ENCODE measurements around the gene DBX2.

DBX2 gene

DNA sequence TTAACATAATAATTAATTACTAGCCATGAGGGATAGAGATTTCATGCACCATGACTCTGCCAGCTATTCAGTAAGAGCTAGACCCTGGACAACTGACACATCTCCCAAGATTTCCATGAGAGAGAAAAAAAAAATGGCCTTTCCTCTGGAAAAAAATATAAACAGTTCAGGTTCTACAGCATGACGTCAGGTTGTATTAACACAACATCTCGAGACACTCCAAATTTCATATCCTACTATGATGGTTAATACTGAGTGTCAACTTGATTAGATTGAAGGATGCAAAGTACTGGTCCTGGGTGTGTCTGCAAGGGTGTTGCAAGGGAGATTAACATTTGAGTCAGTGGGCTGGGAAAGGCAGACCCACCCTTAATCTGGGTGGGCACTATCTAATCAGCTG is 11.1 kb downstream of the DBX2 start:
- H3K14ac ChIP-seq (ENCODE audit: low read length in 2 of 2), result no peak overlapping the region
- H3K23ac ChIP-seq (ENCODE audit: low read length in 2 of 2), result no peak overlapping the region
- no peak overlapping the region for H2AK5ac ChIP-seq (ENCODE audit: low read length, severe bottlenecking)
- no peak overlapping the region for H3K9ac ChIP-seq (ENCODE audit: low read length)
- no peak overlapping the region for H4K91ac ChIP-seq (ENCODE audit: low read length)
- no CpG with 5 or more reads among the region's 2 CpGs for WGBS
- H3K4me3 ChIP-seq (ENCODE audit: insufficient read depth in 1 of 2, low read depth in 1 of 2, low read length in 2 of 2), result no peak overlapping the region
- H3K27me3 ChIP-seq (ENCODE audit: control insufficient read depth in 1 of 2, insufficient read depth in 1 of 2, low read length in 2 of 2), result no peaks in the 10 kb centered on the region
- H3K4me1 ChIP-seq (ENCODE audit: control insufficient read depth, insufficient read depth, low read depth, low read length), result no peaks in the 10 kb centered on the region
- H2AFZ ChIP-seq (ENCODE audit: low read depth, low read length), result no peak overlapping the region
- no peak overlapping the region for H3K18ac ChIP-seq (ENCODE audit: low read depth in 1 of 2, low read length in 2 of 2)
- no peak for DNase-seq
- no peaks in the 10 kb centered on the region for H3K79me1 ChIP-seq (replicated peaks; ENCODE audit: low read length, poor library complexity, severe bottlenecking)
- H3K27ac ChIP-seq (ENCODE audit: low read length, poor library complexity, severe bottlenecking), result no peak overlapping the region
- H4K8ac ChIP-seq (ENCODE audit: low read length), result no peak overlapping the region
- H2BK120ac ChIP-seq (ENCODE audit: low read depth, low read length), result no peak overlapping the region
- H2BK12ac ChIP-seq (ENCODE audit: low read length in 2 of 2), result no peak overlapping the region
- no peak overlapping the region for H2BK5ac ChIP-seq (ENCODE audit: low read depth, low read length, poor library complexity, severe bottlenecking)
- H3K4ac ChIP-seq (ENCODE audit: low read depth in 1 of 2, low read length in 2 of 2), result no peak overlapping the region
- H3K4me2 ChIP-seq (ENCODE audit: low read length, poor library complexity, severe bottlenecking), result no peak overlapping the region
- H3K36me3 ChIP-seq (ENCODE audit: control insufficient read depth in 1 of 2, insufficient read depth in 2 of 2, low read depth in 1 of 2, low read length in 2 of 2), result no peaks in the 10 kb centered on the region
- H2BK15ac ChIP-seq (ENCODE audit: low read depth, poor library complexity, severe bottlenecking), result no peak overlapping the region
- no peaks in the 10 kb centered on the region for H3K9me3 ChIP-seq (ENCODE audit: control insufficient read depth, low read length)

DNA sequence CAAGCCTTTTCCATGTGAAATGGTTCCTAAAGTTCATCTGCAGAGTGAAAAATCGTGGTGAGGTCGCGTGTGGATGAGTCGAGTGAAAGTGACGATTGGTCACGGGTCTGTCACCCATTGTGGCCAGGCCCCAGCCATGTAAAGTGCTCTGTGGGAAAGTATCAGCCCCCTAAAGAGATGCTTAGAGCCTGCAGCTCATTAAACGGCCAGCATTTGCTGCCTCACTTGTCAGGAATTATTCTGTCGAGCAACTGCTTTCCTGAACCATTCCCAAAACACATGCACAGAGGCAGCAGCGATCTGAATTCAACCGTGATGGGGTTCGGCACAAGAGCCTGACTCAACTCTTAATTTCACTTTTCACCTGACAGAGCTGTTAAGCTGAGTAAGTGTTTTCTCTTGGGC is 16.0 kb downstream of the DBX2 start:
- Histone ChIP-seq H3K36me3 (ENCODE audit: control insufficient read depth in 1 of 2, insufficient read depth in 2 of 2, low read depth in 1 of 2, low read length in 2 of 2) (no peaks in the 10 kb centered on the region), H3K4me1 (ENCODE audit: control insufficient read depth, insufficient read depth, low read depth, low read length) (no peaks in the 10 kb centered on the region), H3K14ac (ENCODE audit: low read length in 2 of 2) (no peak overlapping the region), H3K27ac (ENCODE audit: low read length, poor library complexity, severe bottlenecking) (no peak overlapping the region), H3K23ac (ENCODE audit: low read length in 2 of 2) (no peak overlapping the region), H4K8ac (ENCODE audit: low read length) (no peak overlapping the region), H3K9me3 (ENCODE audit: control insufficient read depth, low read length) (no peaks in the 10 kb centered on the region), H3K79me1 (replicated peaks; ENCODE audit: low read length, poor library complexity, severe bottlenecking) (no peaks in the 10 kb centered on the region), H3K4me3 (ENCODE audit: insufficient read depth in 1 of 2, low read depth in 1 of 2, low read length in 2 of 2) (no peak overlapping the region), H2BK12ac (ENCODE audit: low read length in 2 of 2) (no peak overlapping the region), H2BK5ac (ENCODE audit: low read depth, low read length, poor library complexity, severe bottlenecking) (no peak overlapping the region), H2BK120ac (ENCODE audit: low read depth, low read length) (no peak overlapping the region), H3K18ac (ENCODE audit: low read depth in 1 of 2, low read length in 2 of 2) (no peak overlapping the region), H3K4ac (ENCODE audit: low read depth in 1 of 2, low read length in 2 of 2) (no peak overlapping the region), H2AK5ac (ENCODE audit: low read length, severe bottlenecking) (no peak overlapping the region), H2AFZ (ENCODE audit: low read depth, low read length) (no peak overlapping the region), H4K91ac (ENCODE audit: low read length) (no peak overlapping the region), H3K4me2 (ENCODE audit: low read length, poor library complexity, severe bottlenecking) (no peak overlapping the region), H2BK15ac (ENCODE audit: low read depth, poor library complexity, severe bottlenecking) (no peak overlapping the region), H3K27me3 (ENCODE audit: control insufficient read depth in 1 of 2, insufficient read depth in 1 of 2, low read length in 2 of 2) (no peaks in the 10 kb centered on the region), H3K9ac (ENCODE audit: low read length) (no peak overlapping the region)
- WGBS, result 71% methylated on average over 11 of the region's 11 CpGs
- DNase-seq, result no peak

DNA sequence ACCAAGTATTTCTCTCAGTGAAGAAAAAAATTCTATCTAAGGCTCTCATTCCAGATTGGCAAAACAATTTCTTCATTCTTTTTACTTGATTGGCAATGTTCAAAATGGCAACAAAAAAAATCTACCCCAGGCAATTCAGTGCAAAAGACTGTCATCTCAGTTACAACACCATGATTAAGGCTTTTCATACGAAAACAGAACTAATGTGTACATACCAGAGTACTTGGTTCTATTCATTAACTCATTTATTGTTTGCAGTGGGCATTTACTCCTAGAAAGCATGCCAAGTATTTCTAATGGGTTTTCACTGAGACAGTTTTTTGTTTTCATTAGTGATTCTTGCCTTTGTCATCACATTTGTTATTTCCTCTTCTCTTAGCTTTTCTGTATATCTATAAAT is 33.0 kb downstream of the DBX2 start:
- Histone ChIP-seq H3K4me3 (ENCODE audit: insufficient read depth in 1 of 2, low read depth in 1 of 2, low read length in 2 of 2) (no peak overlapping the region), H3K14ac (ENCODE audit: low read length in 2 of 2) (no peak overlapping the region), H3K9me3 (ENCODE audit: control insufficient read depth, low read length) (no peaks in the 10 kb centered on the region), H3K36me3 (ENCODE audit: control insufficient read depth in 1 of 2, insufficient read depth in 2 of 2, low read depth in 1 of 2, low read length in 2 of 2) (no peaks in the 10 kb centered on the region), H2AK5ac (ENCODE audit: low read length, severe bottlenecking) (no peak overlapping the region), H3K27ac (ENCODE audit: low read length, poor library complexity, severe bottlenecking) (no peak overlapping the region), H3K23ac (ENCODE audit: low read length in 2 of 2) (no peak overlapping the region), H2BK5ac (ENCODE audit: low read depth, low read length, poor library complexity, severe bottlenecking) (no peak overlapping the region), H2BK120ac (ENCODE audit: low read depth, low read length) (no peak overlapping the region), H2AFZ (ENCODE audit: low read depth, low read length) (no peak overlapping the region), H3K9ac (ENCODE audit: low read length) (no peak overlapping the region), H4K91ac (ENCODE audit: low read length) (no peak overlapping the region), H2BK12ac (ENCODE audit: low read length in 2 of 2) (no peak overlapping the region), H3K4me2 (ENCODE audit: low read length, poor library complexity, severe bottlenecking) (no peak overlapping the region), H2BK15ac (ENCODE audit: low read depth, poor library complexity, severe bottlenecking) (no peak overlapping the region), H3K79me1 (replicated peaks; ENCODE audit: low read length, poor library complexity, severe bottlenecking) (no peaks in the 10 kb centered on the region), H4K8ac (ENCODE audit: low read length) (no peak overlapping the region), H3K4ac (ENCODE audit: low read depth in 1 of 2, low read length in 2 of 2) (no peak overlapping the region), H3K27me3 (ENCODE audit: control insufficient read depth in 1 of 2, insufficient read depth in 1 of 2, low read length in 2 of 2) (no peaks in the 10 kb centered on the region), H3K18ac (ENCODE audit: low read depth in 1 of 2, low read length in 2 of 2) (no peak overlapping the region), H3K4me1 (ENCODE audit: control insufficient read depth, insufficient read depth, low read depth, low read length) (no peaks in the 10 kb centered on the region)
- no peak for DNase-seq
- no CpG with 5 or more reads among the region's 1 CpG for WGBS

DNA sequence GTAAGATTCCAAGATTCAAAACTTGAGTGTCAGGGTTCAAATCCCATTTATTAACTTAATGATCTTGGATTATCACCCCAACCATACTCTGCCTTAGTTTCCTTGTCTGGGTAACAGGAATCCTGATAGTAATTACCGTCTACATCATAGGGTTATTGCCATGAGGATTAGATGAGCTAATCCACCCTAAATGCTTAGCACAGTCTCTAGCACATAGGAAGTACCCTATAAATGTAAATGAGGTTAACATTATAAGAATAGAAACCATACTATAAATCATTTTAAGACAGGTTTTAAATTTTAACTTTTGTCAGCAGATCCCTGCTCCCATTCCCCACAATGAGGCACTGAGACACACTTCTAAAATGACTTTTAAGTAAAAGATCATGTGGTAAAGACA is 36.5 kb downstream of the DBX2 start:
- Histone ChIP-seq H3K79me1 (replicated peaks; ENCODE audit: low read length, poor library complexity, severe bottlenecking) (no peaks in the 10 kb centered on the region), H3K27me3 (ENCODE audit: control insufficient read depth in 1 of 2, insufficient read depth in 1 of 2, low read length in 2 of 2) (no peaks in the 10 kb centered on the region), H3K4me3 (ENCODE audit: insufficient read depth in 1 of 2, low read depth in 1 of 2, low read length in 2 of 2) (no peak overlapping the region), H3K4ac (ENCODE audit: low read depth in 1 of 2, low read length in 2 of 2) (no peak overlapping the region), H3K9me3 (ENCODE audit: control insufficient read depth, low read length) (no peaks in the 10 kb centered on the region), H2BK5ac (ENCODE audit: low read depth, low read length, poor library complexity, severe bottlenecking) (no peak overlapping the region), H2AFZ (ENCODE audit: low read depth, low read length) (no peak overlapping the region), H3K36me3 (ENCODE audit: control insufficient read depth in 1 of 2, insufficient read depth in 2 of 2, low read depth in 1 of 2, low read length in 2 of 2) (no peaks in the 10 kb centered on the region), H4K8ac (ENCODE audit: low read length) (no peak overlapping the region), H4K91ac (ENCODE audit: low read length) (no peak overlapping the region), H2BK12ac (ENCODE audit: low read length in 2 of 2) (no peak overlapping the region), H2BK120ac (ENCODE audit: low read depth, low read length) (no peak overlapping the region), H3K4me2 (ENCODE audit: low read length, poor library complexity, severe bottlenecking) (no peak overlapping the region), H2AK5ac (ENCODE audit: low read length, severe bottlenecking) (no peak overlapping the region), H3K4me1 (ENCODE audit: control insufficient read depth, insufficient read depth, low read depth, low read length) (no peaks in the 10 kb centered on the region), H2BK15ac (ENCODE audit: low read depth, poor library complexity, severe bottlenecking) (no peak overlapping the region), H3K23ac (ENCODE audit: low read length in 2 of 2) (no peak overlapping the region), H3K18ac (ENCODE audit: low read depth in 1 of 2, low read length in 2 of 2) (no peak overlapping the region), H3K14ac (ENCODE audit: low read length in 2 of 2) (no peak overlapping the region), H3K27ac (ENCODE audit: low read length, poor library complexity, severe bottlenecking) (no peak overlapping the region), H3K9ac (ENCODE audit: low read length) (no peak overlapping the region)
- no peak for DNase-seq
- WGBS, result no CpG with 5 or more reads among the region's 1 CpG
